WI38 (cell line): ENCODE measurements around the gene GABRD.

Experiments used
- H3K4me3 ChIP-seq: 2 replicates; pipeline ENCODE4 v1.5.1; 2011; ENCODE audit warnings: low read depth, mild to moderate bottlenecking, control low read depth, low read length
- TF ChIP-seq, protein P1 (sequence below): IDR thresholded peaks from 2 replicates; pipeline ENCODE4 v1.5.1; 2012; ENCODE audit warnings: low read depth, mild to moderate bottlenecking, control low read depth, low read length

Gene GABRD

DNA sequence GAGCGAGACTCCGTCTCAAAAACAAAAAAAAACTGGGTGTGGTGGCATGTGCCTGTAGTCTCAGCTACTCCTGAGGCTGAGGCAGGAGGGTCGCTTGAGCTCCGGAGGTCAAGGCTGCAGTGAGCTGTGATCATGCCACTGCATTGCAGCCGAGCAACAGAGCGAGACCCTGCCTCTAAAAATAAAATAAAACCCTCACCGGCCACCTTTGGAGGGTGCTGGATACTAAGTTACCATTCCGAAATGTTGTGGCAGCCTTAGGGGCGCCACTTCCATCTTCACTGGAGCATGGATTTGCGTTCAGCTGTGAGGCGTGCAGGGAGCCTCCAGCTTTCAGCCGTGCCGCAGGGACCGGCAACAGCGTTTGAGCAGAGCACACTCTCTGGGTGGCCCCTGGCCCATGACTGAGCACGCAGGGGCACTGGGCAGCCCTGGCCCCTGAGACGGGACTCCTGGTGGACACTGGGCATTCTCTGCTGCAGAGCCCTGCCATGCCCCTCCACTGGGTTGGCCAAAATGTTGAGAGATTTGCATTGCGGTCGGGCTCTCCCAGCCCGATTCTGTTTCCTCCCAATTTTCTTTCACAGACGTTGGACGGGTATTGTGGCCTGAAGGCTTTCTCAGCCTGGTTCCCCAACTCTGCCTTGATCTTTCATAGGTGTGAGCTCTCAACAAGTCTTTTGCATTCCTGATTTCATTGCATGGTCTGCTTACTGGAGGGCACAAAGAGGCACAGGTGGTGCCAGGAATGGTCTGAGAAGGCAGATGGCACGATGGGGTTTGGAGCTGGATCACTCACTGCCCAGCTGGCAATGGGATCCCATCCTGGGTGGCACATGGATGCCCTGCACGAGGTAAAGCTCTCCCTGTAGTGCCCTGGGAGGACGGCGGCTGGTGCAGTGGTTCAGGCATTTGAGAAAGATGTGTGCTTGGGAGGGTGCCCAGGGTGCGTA is 9.8 kb upstream of the GABRD start:
- no peak overlapping the region for H3K4me3 ChIP-seq
- TF ChIP-seq, protein P1, sequence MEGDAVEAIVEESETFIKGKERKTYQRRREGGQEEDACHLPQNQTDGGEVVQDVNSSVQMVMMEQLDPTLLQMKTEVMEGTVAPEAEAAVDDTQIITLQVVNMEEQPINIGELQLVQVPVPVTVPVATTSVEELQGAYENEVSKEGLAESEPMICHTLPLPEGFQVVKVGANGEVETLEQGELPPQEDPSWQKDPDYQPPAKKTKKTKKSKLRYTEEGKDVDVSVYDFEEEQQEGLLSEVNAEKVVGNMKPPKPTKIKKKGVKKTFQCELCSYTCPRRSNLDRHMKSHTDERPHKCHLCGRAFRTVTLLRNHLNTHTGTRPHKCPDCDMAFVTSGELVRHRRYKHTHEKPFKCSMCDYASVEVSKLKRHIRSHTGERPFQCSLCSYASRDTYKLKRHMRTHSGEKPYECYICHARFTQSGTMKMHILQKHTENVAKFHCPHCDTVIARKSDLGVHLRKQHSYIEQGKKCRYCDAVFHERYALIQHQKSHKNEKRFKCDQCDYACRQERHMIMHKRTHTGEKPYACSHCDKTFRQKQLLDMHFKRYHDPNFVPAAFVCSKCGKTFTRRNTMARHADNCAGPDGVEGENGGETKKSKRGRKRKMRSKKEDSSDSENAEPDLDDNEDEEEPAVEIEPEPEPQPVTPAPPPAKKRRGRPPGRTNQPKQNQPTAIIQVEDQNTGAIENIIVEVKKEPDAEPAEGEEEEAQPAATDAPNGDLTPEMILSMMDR: no peak

- TF ChIP-seq, protein P1: no peak
- no peak overlapping the region for H3K4me3 ChIP-seq
These were observed 5.0 kb upstream of the GABRD start for GRCh38 chr1:2014181-2014580.

DNA sequence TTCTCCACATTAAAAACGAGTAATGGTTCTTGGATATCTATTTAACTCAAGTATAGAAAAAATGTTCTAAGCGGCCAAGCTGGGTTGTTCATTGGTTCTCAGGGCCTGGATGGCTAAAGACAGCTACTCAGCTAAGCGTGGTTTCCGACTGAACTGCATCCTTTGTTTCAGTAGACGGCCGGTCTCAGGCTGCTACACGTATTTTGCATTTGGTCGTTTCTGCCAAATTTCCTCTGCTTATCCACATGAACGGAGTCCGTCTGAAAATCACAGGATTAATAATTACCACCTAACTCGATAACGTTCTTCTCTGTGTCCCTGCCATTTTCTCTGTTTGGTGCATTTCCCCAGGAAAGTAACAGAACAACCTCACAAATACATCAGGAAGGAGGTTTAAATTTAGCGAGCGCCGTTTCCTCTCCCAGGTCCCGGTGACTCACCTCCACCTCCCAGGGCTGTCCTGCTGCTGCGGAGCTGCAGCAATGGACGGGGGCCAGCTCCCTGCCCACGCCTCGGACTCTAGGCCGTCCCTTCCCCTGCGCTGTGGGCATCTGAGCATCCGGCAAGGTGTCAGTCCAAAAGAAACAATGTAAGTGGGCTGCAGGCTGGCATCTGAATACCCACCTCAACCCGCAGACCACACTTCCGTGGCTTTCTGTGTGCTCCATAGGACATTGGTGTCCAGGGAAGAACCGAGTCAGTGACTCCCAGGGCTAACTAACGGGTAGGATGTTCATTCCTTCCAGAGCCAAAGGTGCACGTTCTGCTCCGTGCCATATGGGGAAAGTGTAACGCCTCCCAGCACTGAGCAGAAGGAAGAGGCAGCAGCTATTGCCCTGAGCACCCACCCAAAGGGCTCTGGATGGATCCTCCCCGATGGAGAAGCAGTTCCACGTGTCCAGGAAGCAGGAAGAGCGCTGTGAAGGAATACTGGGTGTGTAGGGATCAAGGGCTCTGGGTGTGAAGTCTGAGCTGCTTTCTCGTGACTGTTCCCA is 4.1 kb upstream of the GABRD start:
- TF ChIP-seq, protein P1: no peak
- no peak overlapping the region for H3K4me3 ChIP-seq

- TF ChIP-seq, protein P1: no peak
These were observed 3.0 kb upstream of the GABRD start for GRCh38 chr1:2016123-2016522.

GRCh38 chr1:2018217-2019171 is 651 bp upstream of the GABRD start:
- no peak overlapping the region for H3K4me3 ChIP-seq
- TF ChIP-seq, protein P1: no peak

More at GRCh38 chr1:2016123-2016522, 3.0 kb upstream of the GABRD start:
- no peak overlapping the region for H3K4me3 ChIP-seq

- no peak overlapping the region for H3K4me3 ChIP-seq
- TF ChIP-seq, protein P1: no peak
These were observed 595 bp downstream of the GABRD start for GRCh38 chr1:2019571-2020309.
